Measurements from ENCODE around the gene NCDN.

NCDN gene

GRCh38 chr1:35554266-35555211 lies 3.1 kb upstream of the NCDN start:
- DNase-seq: no peak

GRCh38 chr1:35555212-35555584 lies 2.4 kb upstream of the NCDN start:
- DNase-seq: no peak

GRCh38 chr1:35555601-35556477 lies 1.8 kb upstream of the NCDN start:
- no peak for DNase-seq

GRCh38 chr1:35556484-35557117 lies 998 bp upstream of the NCDN start:
- DNase-seq: no peak

- peak; percentile 71 to 80 for DNase-seq
Measured at GRCh38 chr1:35557118-35557610, 435 bp upstream of the NCDN start, which contains the start of gene KIAA0319L. KIAA0319L (minus strand) TSS chr1:35557403; CDS start chr1:35554491, 2,912 bp downstream.

GRCh38 chr1:35558374-35559316 lies 1.0 kb downstream of the NCDN start:
- no peak for DNase-seq

- no peak for DNase-seq
Measured at GRCh38 chr1:35559317-35559944, 1.8 kb downstream of the NCDN start.

GRCh38 chr1:35560256-35561225 lies 2.9 kb downstream of the NCDN start:
- DNase-seq: no peak

- DNase-seq: no peak
Measured at GRCh38 chr1:35561297-35561971, 3.8 kb downstream of the NCDN start.

- no peak for DNase-seq
Measured at GRCh38 chr1:35561972-35562680, 4.5 kb downstream of the NCDN start.

- no peak for DNase-seq
Measured at GRCh38 chr1:35563166-35563565, 5.6 kb downstream of the NCDN start.

- peak in 1 of 2 experiments; percentile 63 for DNase-seq
Measured at GRCh38 chr1:35564037-35564883, 6.7 kb downstream of the NCDN start.

GRCh38 chr1:35564884-35565741 lies 7.5 kb downstream of the NCDN start:
- no peak for DNase-seq

- no peak for DNase-seq
Measured at GRCh38 chr1:35565742-35566133, 8.1 kb downstream of the NCDN start.

- DNase-seq: no peak
Measured at GRCh38 chr1:35567947-35568558, 10.5 kb downstream of the NCDN start.

- DNase-seq: peak in 1 of 2 experiments; percentile 53
Measured at GRCh38 chr1:35568975-35569395, 11.4 kb downstream of the NCDN start.
